ENCODE data around the gene AKAP13.
A peak's percentile ranks its signal among the peaks of the same experiment; 100 is the strongest.

AKAP13 gene

DNA sequence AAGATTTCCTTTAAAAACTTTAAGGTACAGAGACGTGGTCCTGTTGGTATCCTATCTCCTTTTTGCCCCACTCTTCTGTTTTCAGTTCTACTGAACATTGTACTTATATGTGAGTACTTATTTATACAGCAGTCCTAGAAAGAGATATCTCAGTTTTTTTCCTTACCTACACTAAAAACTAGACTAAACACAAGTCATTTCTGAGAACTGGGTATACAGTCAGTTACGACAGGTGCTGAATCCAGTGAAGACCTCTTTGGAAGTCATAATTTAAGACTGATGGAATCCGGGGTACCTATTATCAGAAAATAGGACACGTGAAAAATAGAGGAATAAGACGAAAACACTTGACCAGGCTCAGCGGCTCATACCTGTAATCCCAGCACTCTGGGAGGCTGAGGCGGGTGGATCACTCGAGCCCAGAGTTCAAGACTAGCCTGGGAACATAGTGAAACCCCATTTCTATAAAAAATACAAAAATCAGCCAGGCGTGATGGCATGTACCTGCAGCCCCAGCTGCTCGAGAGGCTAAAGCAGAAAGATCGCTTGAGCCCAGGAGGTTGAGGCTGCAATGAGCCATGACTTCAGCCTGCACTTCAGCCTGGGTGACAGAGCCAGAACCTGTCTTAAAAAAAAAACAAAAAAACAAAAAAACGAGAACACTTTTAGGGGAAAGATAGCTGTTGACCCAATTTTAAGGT is 338.0 kb downstream of the AKAP13 start:
- no peak for DNase-seq

GRCh38 chr15:85718981-85719380 is 338.6 kb downstream of the AKAP13 start:
- DNase-seq: no peak

GRCh38 chr15:85722374-85723152 is 342.2 kb downstream of the AKAP13 start:
- no peak for DNase-seq

DNA sequence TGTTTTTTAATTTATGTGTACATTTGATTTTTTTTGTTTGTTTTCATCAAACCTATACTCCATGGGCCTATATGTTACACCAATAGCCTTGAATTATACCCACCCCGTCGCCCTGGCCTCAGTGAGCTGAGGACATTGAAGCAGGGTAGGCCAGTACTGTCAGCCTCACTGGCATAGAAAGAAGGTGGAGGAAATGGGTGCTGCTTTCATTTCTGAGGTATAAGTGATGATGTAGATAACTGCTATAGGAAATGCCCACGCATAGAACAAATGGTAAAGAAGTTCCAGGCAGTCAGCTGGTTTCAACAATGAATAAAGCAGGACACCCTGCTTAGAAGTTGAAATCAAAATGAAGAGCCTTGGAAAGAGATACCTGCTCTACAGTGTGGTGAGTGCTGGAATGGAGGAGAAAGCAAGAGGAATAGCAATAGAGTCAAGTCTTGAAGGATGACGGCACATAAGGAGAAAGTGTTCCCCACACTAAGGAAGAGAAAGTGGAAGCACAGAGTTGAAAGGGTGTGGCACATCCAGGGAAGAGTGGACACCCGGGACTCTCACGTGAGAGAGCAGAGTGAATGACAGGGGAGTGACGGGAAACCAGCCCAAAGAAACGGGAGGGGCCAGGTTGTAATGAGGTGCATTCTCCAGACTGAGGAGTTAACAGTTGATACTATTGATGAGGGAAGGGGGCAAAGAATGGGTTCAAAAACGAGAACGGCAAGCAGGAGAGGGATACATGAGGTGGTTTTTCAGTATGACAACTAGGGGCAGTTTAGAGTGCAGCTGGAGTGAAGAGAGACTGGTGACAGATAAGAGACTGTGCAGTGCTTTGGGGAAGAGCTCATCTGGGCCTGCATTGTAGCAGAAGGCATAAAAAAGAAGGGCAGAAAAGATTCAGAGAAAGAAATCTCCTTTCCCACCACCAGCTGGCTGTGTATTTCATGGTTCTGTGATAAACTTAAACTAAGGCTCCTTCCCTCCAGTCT is 343.9 kb downstream of the AKAP13 start:
- no peak for DNase-seq

- no peak for DNase-seq
Observed at GRCh38 chr15:85725019-85725418, 344.6 kb downstream of the AKAP13 start.

DNA sequence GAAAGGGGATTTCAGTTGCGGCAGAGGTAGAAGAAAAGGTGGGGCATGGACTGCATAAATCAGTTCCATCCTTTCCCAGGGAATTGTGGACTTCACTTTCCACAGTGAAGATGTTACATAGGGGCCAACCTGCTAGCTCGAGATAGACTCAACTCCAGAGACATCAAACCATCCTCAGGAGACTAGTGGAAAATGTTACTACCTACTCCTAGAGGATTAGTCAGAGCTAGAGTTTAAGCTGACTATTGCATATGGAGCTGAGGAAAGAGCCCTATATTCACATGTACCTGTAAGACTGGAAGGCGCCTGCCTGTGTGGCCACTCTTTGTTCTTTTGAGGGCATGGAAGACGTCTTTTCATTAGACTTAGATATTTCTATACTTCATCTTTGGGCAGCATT is 345.2 kb downstream of the AKAP13 start:
- DNase-seq: no peak

DNA sequence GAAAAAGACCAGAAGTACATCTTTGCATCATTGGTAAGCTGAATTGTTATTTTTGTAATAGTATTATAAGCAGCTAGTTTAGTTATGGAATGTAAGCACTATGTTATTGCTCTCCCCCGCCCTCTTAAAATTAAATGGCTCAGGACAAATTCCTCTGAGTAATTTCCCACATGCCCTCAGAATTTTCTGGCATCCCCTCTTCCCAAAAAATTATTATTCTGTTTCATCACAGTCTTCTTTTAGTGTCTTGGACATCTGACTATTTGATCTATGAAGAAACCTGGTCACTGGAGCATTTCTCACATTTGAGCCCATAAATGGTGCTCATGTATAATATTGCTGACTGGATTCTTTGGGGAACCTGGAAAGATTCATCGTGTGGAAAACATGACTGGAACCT is 346.1 kb downstream of the AKAP13 start:
- no peak for DNase-seq

GRCh38 chr15:85727068-85727467 is 346.7 kb downstream of the AKAP13 start:
- no peak for DNase-seq

DNA sequence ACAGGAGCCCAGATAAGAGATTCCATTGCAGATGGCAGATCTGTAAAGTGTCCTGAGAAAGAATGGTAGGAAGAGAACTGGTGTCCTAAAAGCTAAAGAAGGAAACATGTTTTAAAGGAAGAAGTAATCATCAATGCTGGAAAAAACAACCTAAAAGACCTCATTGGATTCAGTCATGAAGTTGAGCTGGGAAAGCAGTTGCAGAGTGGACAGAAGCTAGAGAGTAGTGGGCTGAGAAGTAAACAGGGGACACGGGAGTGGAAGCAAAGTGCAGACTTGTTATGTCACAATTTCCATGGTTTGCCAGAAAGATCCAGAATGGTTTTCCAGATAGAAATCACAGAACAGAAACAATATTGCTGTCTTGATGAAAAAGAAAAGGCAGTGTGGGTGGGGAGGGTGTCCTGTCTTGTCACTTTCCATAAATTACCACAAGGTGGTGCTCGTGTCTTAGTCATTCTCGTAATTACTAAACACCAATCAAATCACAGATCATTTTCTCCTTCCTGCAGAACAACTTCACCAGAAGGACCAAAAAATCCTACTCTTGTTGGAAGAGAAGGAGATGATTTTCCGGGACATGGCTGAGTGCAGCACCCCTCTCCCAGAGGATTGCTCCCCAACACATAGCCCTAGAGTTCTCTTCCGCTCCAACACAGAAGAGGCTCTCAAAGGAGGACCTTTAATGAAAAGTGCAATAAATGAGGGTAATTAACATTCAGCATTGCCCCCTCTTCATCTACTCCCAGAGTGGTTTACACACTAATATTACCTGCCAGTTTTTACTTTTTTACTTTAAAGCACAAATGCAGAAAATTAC is 349.8 kb downstream of the AKAP13 start:
- DNase-seq: peak; percentile 69

- DNase-seq: no peak
Observed at GRCh38 chr15:85733416-85733815, 353.0 kb downstream of the AKAP13 start.

- DNase-seq: no peak
Observed at GRCh38 chr15:85737061-85737460, 356.7 kb downstream of the AKAP13 start.

- no peak for DNase-seq
Observed at GRCh38 chr15:85741021-85741421, 360.6 kb downstream of the AKAP13 start.

DNA sequence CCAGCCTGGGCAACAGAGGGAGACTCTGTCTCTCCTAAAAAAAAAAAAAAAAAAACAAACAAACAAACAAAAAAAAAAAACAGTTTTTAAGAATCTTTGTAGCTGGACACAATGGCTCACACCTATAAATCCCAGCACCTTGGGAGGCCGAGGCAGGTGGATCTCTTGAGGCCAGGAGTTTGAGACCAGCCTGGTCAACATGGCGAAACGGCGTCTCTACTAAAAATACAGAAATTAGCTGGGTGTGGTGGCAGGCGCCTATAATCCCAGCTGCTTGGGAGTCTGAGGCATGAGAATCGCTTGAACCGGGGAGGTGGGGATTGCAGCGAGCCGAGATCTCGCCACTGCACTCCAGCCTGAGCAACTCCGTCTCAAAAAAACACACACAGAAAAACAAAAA is 361.3 kb downstream of the AKAP13 start:
- DNase-seq: no peak

DNA sequence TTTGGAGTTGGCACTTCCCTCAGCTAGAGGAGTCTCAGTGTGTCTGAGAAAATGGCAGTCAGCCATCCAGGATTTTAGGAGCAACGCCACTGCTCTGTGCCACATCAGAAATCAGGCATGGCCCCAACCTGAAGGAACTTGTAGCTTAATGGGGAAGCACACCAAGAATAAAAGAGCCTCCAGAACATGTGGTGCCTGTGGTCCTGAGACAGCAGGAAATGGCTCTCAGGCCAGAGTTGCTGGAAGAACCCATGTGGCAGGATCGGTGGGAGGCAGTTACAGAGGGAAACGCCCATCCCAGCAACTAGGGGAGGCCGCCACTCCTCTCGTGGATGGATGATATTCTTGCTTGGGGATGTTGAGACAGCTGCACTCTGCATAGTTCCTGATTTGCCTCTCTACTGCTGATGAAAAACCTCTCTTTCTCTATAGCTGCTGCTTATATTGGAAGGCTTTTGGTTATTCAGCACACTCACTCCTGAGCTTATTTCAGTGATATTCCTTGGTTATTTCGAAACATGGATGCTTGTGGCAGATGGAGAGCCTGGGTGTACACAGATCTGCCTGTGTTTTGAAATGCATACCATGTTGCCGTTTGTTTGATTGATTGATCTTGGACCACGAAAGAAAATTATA is 361.9 kb downstream of the AKAP13 start:
- DNase-seq: peak; percentile 28

- DNase-seq: no peak
Observed at GRCh38 chr15:85743392-85744055, 363.1 kb downstream of the AKAP13 start.

- DNase-seq: no peak
Observed at GRCh38 chr15:85744579-85744978, 364.2 kb downstream of the AKAP13 start.

- DNase-seq: no peak
Observed at GRCh38 chr15:85745023-85745422, 364.6 kb downstream of the AKAP13 start.

DNA sequence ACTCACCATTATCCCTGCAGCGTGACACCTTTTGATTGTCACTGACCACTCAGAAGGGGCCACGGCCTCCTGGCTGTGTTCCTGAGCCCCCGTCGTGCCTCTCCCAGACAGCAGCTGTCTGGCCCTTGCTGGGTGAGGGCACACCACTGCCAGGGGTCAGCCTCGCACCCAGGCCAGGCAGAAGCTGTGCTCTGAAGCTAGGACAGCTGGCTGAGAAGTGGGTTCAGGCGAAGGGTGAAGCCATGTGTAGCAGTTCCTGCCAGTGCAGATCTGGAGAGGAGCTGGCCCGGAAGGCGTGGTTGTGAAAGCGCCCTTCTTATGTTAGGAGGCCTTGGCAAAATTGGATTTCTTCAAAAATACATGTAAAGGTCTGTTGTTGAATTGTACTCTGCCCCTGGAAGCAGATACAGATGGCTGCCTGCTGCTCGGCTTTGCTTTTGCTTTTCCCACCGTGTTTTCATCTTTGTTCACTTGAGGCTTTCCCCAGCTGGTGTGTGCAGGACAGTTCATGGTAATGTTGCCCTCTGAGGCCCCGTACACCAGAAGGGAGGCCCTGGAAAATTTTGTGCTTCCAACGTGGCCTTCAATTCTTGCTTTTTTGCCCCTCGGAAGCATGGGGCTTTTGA is 365.2 kb downstream of the AKAP13 start:
- no peak for DNase-seq

DNA sequence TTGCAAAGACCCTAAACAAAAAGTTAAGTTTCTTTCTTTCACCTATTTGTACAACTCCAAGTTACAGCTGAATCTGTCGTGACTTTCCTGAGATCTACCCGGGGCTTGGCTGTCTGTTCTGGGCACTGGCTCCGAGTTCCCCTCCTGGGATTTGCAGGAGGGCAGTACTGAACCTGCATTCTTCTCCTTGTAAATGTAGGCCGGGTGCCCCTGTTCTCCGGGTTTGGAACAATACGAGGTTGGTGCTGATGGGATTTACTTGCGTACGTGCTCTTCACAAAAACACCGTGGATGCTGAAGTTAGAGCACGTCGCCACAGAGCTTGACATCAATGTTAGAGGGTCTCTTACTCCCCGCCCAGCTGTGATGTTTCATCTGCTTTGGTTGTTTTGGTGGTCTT is 366.2 kb downstream of the AKAP13 start:
- DNase-seq: no peak

- no peak for DNase-seq
Observed at GRCh38 chr15:85748176-85748575, 367.8 kb downstream of the AKAP13 start.

DNA sequence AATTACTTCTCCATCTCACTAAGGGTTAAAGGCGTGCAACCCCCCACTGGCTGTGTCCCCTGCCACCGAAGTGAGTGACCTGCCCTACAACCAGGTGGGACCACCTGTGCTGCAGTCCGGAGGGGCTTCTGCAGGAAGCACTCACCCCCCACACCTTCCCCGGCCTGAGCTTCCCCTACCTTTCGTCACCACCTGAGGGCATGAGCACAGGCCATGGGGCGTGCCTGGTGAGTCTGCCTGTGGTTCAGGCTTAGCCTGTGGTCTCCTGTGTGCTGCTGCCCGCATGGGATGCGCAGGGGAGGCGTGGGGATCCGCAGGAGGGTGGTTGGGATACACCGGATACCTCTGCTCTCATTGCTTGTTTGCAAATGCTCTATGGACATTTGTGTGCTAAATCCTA is 368.3 kb downstream of the AKAP13 start:
- DNase-seq: no peak

Measured in midbrain (tissue), 1 donor.